SK-N-SH (cell line): ENCODE measurements around the gene USP30. TPM values are rescaled to one million over a fixed set of nuclear protein-coding genes. Genes with fewer than 3 reads are reported as not detected.

ENCODE experiments used
- CTCF ChIA-PET: fragments of 300-600, 350-600 bp; formaldehyde crosslinking; extraction: SDS; loops from one replicate; lab custom pipeline; 2021; lab: Yijun Ruan, JAX
- POLR2A ChIA-PET: fragments of 350-600 bp; sonication (Branson Sonifier 250); formaldehyde crosslinking; extraction: SDS; loops from one replicate; lab custom pipeline; 2020; ENCODE audit warnings: antibody characterized with exemption, inconsistent platforms; lab: Yijun Ruan, JAX
- DNase-seq: peaks from one replicate; pipeline ENCODE4 v3.0.0; 2012
- H2AFZ ChIP-seq: fragments of 200-600 bp; sonication (generic); 2 replicates; pipeline ENCODE4 v1.8.1; 2016; ENCODE audit warnings: antibody characterized with exemption, mild to moderate bottlenecking, low read depth
- H3F3A ChIP-seq: fragments of 200-600 bp; sonication (generic); replicated peaks from 2 replicates; pipeline ENCODE3; 2016; ENCODE audit warnings: antibody characterized with exemption, mild to moderate bottlenecking; ENCODE audit not compliant: insufficient read depth
- H3K27ac ChIP-seq, 2 experiments: fragments of 200-500 bp in 1 of 2; fragments of 200-600 bp in 1 of 2; sonication (Bioruptor generic) in 1 of 2; sonication (generic), shearing (Covaris generic) in 1 of 2; 2 replicates each; pipeline versions ENCODE4 v1.5.1 to v1.6.1; 2014 to 2016; ENCODE audit warnings: low read depth in 2 of 2, inconsistent platforms in 1 of 2, low read length in 1 of 2, mild to moderate bottlenecking in 1 of 2, mixed read lengths in 1 of 2
- H3K27me3 ChIP-seq: fragments of 200-600 bp; sonication (generic), shearing (Covaris generic); 2 replicates; pipeline ENCODE4 v1.6.1; 2016; ENCODE audit warnings: mixed run types; ENCODE audit not compliant: insufficient read depth
- H3K36me3 ChIP-seq, 2 experiments: fragments of 200-500 bp in 1 of 2; fragments of 200-600 bp in 1 of 2; sonication (Bioruptor generic) in 1 of 2; sonication (generic) in 1 of 2; replicated peaks in 1 of 2; 2 replicates each; pipeline versions ENCODE3 to v1.5.1; 2014 to 2016; ENCODE audit warnings: low read length in 1 of 2, mild to moderate bottlenecking in 1 of 2; ENCODE audit not compliant: insufficient read depth in 2 of 2, control insufficient read depth in 1 of 2
- H3K4me1 ChIP-seq, 2 experiments: fragments of 200-500 bp in 1 of 2; fragments of 200-600 bp in 1 of 2; sonication (Bioruptor generic) in 1 of 2; sonication (generic), shearing (Covaris generic) in 1 of 2; 2 replicates each; pipeline versions ENCODE4 v1.5.1 to v1.6.1; 2014 to 2016; ENCODE audit warnings: low read depth in 1 of 2, low read length in 1 of 2, mixed run types in 1 of 2; ENCODE audit not compliant: insufficient read depth in 2 of 2, control insufficient read depth in 1 of 2
- H3K4me2 ChIP-seq: fragments of 200-600 bp; sonication (generic), shearing (Covaris generic); 2 replicates; pipeline ENCODE4 v1.6.1; 2017; ENCODE audit warnings: mixed run types
- H3K4me3 ChIP-seq, 2 experiments: fragments of 200-500 bp in 1 of 2; fragments of 200-600 bp in 1 of 2; sonication (Bioruptor generic) in 1 of 2; sonication (generic), shearing (Covaris generic) in 1 of 2; 2 replicates each; pipeline versions ENCODE4 v1.5.1 to v1.8.1; 2014 to 2016; ENCODE audit warnings: low read depth in 2 of 2, inconsistent platforms in 1 of 2, low read length in 1 of 2, mild to moderate bottlenecking in 1 of 2, mixed read lengths in 1 of 2, moderate library complexity in 1 of 2
- H3K79me2 ChIP-seq: fragments of 200-600 bp; sonication (generic); 2 replicates; pipeline ENCODE4 v1.8.1; 2017; ENCODE audit warnings: mild to moderate bottlenecking; ENCODE audit not compliant: insufficient read depth
- H3K9ac ChIP-seq: fragments of 200-600 bp; sonication (generic); 2 replicates; pipeline ENCODE4 v1.6.1; 2017; ENCODE audit warnings: mixed run types
- H3K9me2 ChIP-seq: fragments of 200-600 bp; sonication (generic); 2 replicates; pipeline ENCODE4 v1.6.1; 2017; ENCODE audit warnings: mixed run types
- H3K9me3 ChIP-seq: fragments of 200-600 bp; sonication (generic); 2 replicates; pipeline ENCODE4 v1.6.1; 2017; ENCODE audit warnings: mixed run types, mild to moderate bottlenecking, moderate library complexity
- H4K20me1 ChIP-seq: fragments of 200-600 bp; sonication (generic); 2 replicates; pipeline ENCODE4 v1.6.1; 2017; ENCODE audit warnings: mild to moderate bottlenecking, mixed run types; ENCODE audit not compliant: insufficient read depth
- ELF1 ChIP-seq: IDR thresholded peaks from 2 replicates; pipeline ENCODE4 v1.4.0; 2012
- EP300 ChIP-seq, 2 experiments: IDR thresholded peaks; 2 replicates each; pipeline versions ENCODE4 v1.4.0 to v1.6.1; 2012; ENCODE audit warnings: borderline replicate concordance in 1 of 2, low read depth in 1 of 2, low read length in 1 of 2
- FOSL2 ChIP-seq: IDR thresholded peaks from 2 replicates; pipeline ENCODE4 v1.4.0; 2012; ENCODE audit warnings: low read depth, mild to moderate bottlenecking, moderate library complexity, borderline replicate concordance
- GATA2 ChIP-seq: sonication (generic); formaldehyde crosslinking; IDR thresholded peaks from 2 replicates; pipeline ENCODE4 v1.5.0; 2020; ENCODE audit warnings: mild to moderate bottlenecking, missing genetic modification reagents
- JUND ChIP-seq: IDR thresholded peaks from 2 replicates; pipeline ENCODE4 v1.4.0; 2012
- NFIC ChIP-seq: IDR thresholded peaks from 2 replicates; pipeline ENCODE4 v1.4.0; 2012; ENCODE audit warnings: borderline replicate concordance
- NRF1 ChIP-seq: IDR thresholded peaks from 2 replicates; pipeline ENCODE4 v1.6.1; 2012; ENCODE audit warnings: low read depth, mild to moderate bottlenecking, low read length
- RAD21 ChIP-seq: IDR thresholded peaks from 2 replicates; pipeline ENCODE4 v1.6.1; 2012; ENCODE audit warnings: mild to moderate bottlenecking, low read length
- RCOR1 ChIP-seq: fragments of 150-350 bp; IDR thresholded peaks from 2 replicates; pipeline ENCODE4 v1.6.1; 2017; ENCODE audit warnings: antibody characterized with exemption, low read length
- RFX5 ChIP-seq: IDR thresholded peaks from 2 replicates; pipeline ENCODE4 v1.6.1; 2012; ENCODE audit warnings: mild to moderate bottlenecking, improper control_type of control experiment, low read length
- SMC3 ChIP-seq: IDR thresholded peaks from 2 replicates; pipeline ENCODE4 v1.6.1; 2012; ENCODE audit warnings: low read depth, low read length, improper control_type of control experiment
- TCF12 ChIP-seq: IDR thresholded peaks from 2 replicates; pipeline ENCODE4 v1.4.0; 2012
- WGBS: methylation state at CpG from one replicate; pipeline ENCODE4 v1.1.6; 2017; ENCODE audit warnings: low lambda C conversion rate; 5-methylcytosine and 5-hydroxymethylcytosine counted together
- polyA plus RNA-seq, 3 experiments: library from polyadenylated mRNA; depleted of rRNA; stranded (reverse); fragments of >200 nt; gene quantifications; 2 replicates each; pipeline ENCODE4 v1.2.3, GENCODE V29; 2012
- TF ChIP-seq, protein P1 (sequence below): fragments of 200-600 bp; sonication (generic); IDR thresholded peaks from 2 replicates; pipeline ENCODE4 v1.6.1; 2017; ENCODE audit warnings: antibody characterized with exemption, mild to moderate bottlenecking, moderate library complexity
- TF ChIP-seq, protein P2 (sequence below): fragments of 150-350 bp; IDR thresholded peaks from 2 replicates; pipeline ENCODE4 v1.6.1; 2017; ENCODE audit warnings: antibody characterized with exemption, low read length, low read depth, borderline replicate concordance

The USP30 gene
- polyA plus RNA-seq, 1 of the 3 experiments (the other 2 are of a cell fraction) = 10.9 TPM

GRCh38 chr12:109115404-109115757 lies 63.0 kb downstream of the USP30 start:
- Histone ChIP-seq H3F3A (peaks cover 13% of the 10 kb centered on the region), H3K79me2 (no peaks in the 10 kb centered on the region), H3K36me3 (no peaks in the 10 kb centered on the region), H3K27ac (peak overlapping the region in 1 of 2 experiments; percentile 66; a peak in 1 of 4 replicates), H3K4me3 (no peak overlapping the region), H3K4me2 (no peak overlapping the region), H3K27me3 (no peaks in the 10 kb centered on the region), H3K9me2 (no peaks in the 10 kb centered on the region), H3K9ac (no peak overlapping the region), H3K9me3 (no peaks in the 10 kb centered on the region), H4K20me1 (no peaks in the 10 kb centered on the region), H2AFZ (no peak overlapping the region), H3K4me1 (peaks cover 7 to 22% of the 10 kb centered on the region in 2 experiments)
- ChIA-PET POLR2A (no interaction called here), CTCF (interaction anchor here (1.0 to 9.1 kb wide), 5 partner anchors 16 to 276 kb away, joined by 3 to 86 read pairs (median 7); partner anchors contain the start of gene ALKBH2)
- WGBS = 100% methylated on average over 3 of the region's 3 CpGs
- TF ChIP-seq ELF1 (no peak), NRF1 (no peak), RAD21 (no peak), TCF12 (no peak), RCOR1 (no peak), SMC3 (no peak)
- no peak for DNase-seq

DNA sequence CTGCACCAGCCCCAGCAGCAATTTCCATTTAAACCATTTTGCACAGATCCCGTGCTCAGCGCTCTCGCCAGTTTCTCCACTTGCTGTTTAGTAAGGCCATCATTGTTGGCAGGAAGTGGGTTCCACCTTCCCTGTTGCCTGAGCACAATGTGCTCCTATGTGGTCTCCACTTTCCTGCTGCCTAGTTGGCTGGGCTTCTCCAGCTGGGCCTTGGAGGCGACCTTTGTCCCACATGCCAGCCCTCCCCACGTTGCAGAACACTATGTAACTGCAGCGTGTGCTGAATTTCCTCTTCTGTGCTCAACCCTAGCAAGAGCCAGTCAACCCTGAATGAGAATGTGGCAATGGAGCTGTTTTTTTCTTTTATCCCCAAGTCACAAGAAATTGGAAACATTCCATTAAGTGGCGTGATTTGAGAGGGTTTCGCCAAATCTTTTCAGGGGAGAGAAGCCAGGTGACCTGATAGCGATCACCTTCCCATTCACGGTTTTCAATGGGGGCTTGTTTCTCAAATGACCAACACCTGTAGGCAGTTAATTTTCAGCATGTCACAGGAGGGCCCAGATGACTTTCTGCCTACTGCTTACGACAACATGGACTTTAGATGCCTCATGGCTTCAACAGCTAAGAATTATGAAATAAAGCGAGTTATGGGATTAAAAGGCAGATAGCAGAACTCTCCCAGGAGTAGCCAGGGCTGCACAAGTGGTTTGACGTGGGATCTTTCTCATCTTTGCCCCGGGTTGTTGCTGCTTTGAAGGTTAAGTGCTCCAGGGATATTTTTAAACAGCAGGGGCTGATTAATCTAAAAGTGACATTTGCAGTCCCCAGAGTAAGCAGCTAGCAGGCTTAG lies 63.6 kb downstream of the USP30 start, which contains the start of gene ACACB:
ACACB (plus strand) TSS at position 830 of the 853 bp plus-strand sequence. CDS start 22,819 bp downstream, outside the sequence.
- no peak for TF ChIP-seq NRF1
- 0 out of 2 replicates have a peak, but pooled peaks have one; percentile 12 for TF ChIP-seq RAD21
- TF ChIP-seq EP300 (IDR thresholded peaks at IDR 0.05; ENCODE audit: borderline replicate concordance in 1 of 2, low read depth in 1 of 2, low read length in 1 of 2) = peak in 1 of 2 experiments; percentile 49; a peak in 1 of 4 replicates
- TF ChIP-seq FOSL2 = no peak
- TF ChIP-seq NFIC = no peak
- TF ChIP-seq GATA2 (CRISPR knock-in tag) = peak; percentile 56
- no peak within 1 kb of the TSS for H3K4me3 ChIP-seq
- 76% methylated on average over 12 of the region's 14 CpGs for WGBS
- CTCF ChIA-PET = interaction anchor here (1.0 to 9.1 kb wide), 7 partner anchors 14 to 275 kb away, joined by 3 to 86 read pairs (median 4); partner anchors contain the start of gene ALKBH2
- H3F3A ChIP-seq = peaks cover 8% of the 10 kb centered on the region
- H3K27ac ChIP-seq = peak within 1 kb of the TSS in 1 of 2 experiments; percentile 66; a peak in 2 of 4 replicates
- no peaks in the 10 kb centered on the region for H3K27me3 ChIP-seq
- no peak within 1 kb of the TSS for H3K4me2 ChIP-seq
- H2AFZ ChIP-seq = no peak within 1 kb of the TSS
- H3K36me3 ChIP-seq = no peaks in the 10 kb centered on the region
- POLR2A ChIA-PET = no interaction called here
- no peaks in the 10 kb centered on the region for H4K20me1 ChIP-seq
- H3K9me2 ChIP-seq = no peaks in the 10 kb centered on the region
- peaks cover 3 to 20% of the 10 kb centered on the region in 2 experiments; a peak in 2 of 4 replicates for H3K4me1 ChIP-seq
- no peaks in the 10 kb centered on the region for H3K79me2 ChIP-seq
- DNase-seq = peak; percentile 62
- H3K9ac ChIP-seq = no peak within 1 kb of the TSS
- no peaks in the 10 kb centered on the region for H3K9me3 ChIP-seq

DNA sequence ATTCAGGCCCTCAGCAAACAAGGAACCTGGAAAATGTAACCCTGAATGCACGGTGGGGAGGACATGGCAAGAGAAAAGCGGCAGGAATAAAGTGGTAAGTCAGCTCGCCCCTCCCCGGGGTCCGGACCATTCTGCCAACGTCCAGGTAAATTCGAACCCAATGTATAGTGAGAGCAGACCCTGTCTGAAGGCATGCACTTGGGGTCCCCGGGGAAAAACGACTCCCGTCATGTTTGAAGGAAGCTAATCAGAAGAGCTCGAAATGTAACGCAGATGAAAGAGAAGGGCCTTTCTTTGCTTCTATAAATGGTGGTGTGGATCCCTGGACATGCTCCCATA lies 64.2 kb downstream of the USP30 start:
- no peak for DNase-seq
- Histone ChIP-seq H3K4me2 (no peak overlapping the region), H3K4me1 (peaks cover 3 to 20% of the 10 kb centered on the region in 2 experiments; a peak in 2 of 4 replicates), H3K9me3 (no peaks in the 10 kb centered on the region), H3K79me2 (no peaks in the 10 kb centered on the region), H3K9me2 (no peaks in the 10 kb centered on the region), H2AFZ (no peak overlapping the region), H3K36me3 (no peaks in the 10 kb centered on the region), H4K20me1 (no peaks in the 10 kb centered on the region), H3K27me3 (no peaks in the 10 kb centered on the region), H3K4me3 (no peak overlapping the region), H3F3A (peaks cover 3% of the 10 kb centered on the region), H3K27ac (peak overlapping the region in 1 of 2 experiments; percentile 66; a peak in 2 of 4 replicates), H3K9ac (no peak overlapping the region)
- CTCF ChIA-PET = interaction anchor here (1.2 to 9.1 kb wide), 4 partner anchors 15 to 275 kb away, joined by 3 to 86 read pairs (median 4); partner anchors contain the start of gene ALKBH2
- 73% methylated on average over 12 of the region's 12 CpGs for WGBS
- POLR2A ChIA-PET = no interaction called here
- TF ChIP-seq, protein P1, sequence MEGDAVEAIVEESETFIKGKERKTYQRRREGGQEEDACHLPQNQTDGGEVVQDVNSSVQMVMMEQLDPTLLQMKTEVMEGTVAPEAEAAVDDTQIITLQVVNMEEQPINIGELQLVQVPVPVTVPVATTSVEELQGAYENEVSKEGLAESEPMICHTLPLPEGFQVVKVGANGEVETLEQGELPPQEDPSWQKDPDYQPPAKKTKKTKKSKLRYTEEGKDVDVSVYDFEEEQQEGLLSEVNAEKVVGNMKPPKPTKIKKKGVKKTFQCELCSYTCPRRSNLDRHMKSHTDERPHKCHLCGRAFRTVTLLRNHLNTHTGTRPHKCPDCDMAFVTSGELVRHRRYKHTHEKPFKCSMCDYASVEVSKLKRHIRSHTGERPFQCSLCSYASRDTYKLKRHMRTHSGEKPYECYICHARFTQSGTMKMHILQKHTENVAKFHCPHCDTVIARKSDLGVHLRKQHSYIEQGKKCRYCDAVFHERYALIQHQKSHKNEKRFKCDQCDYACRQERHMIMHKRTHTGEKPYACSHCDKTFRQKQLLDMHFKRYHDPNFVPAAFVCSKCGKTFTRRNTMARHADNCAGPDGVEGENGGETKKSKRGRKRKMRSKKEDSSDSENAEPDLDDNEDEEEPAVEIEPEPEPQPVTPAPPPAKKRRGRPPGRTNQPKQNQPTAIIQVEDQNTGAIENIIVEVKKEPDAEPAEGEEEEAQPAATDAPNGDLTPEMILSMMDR = no peak
- no peak for TF ChIP-seq RFX5
- TF ChIP-seq JUND = no peak
- TF ChIP-seq, protein P2, sequence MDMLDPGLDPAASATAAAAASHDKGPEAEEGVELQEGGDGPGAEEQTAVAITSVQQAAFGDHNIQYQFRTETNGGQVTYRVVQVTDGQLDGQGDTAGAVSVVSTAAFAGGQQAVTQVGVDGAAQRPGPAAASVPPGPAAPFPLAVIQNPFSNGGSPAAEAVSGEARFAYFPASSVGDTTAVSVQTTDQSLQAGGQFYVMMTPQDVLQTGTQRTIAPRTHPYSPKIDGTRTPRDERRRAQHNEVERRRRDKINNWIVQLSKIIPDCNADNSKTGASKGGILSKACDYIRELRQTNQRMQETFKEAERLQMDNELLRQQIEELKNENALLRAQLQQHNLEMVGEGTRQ = no peak
- TF ChIP-seq GATA2 (CRISPR knock-in tag) = no peak
- TF ChIP-seq FOSL2 = no peak
